ENCODE data around the gene WDR38. TPM values are rescaled to one million over a fixed set of nuclear protein-coding genes. Genes with fewer than 3 reads are reported as not detected.
"Not testable (repeated sequence)": the region's sequence is repeated elsewhere in the genome, so short reads cannot be mapped to it uniquely, and the experiment has no call there.

WDR38 gene
- total RNA-seq, 1 donor from 2014 or later: not detected

DNA sequence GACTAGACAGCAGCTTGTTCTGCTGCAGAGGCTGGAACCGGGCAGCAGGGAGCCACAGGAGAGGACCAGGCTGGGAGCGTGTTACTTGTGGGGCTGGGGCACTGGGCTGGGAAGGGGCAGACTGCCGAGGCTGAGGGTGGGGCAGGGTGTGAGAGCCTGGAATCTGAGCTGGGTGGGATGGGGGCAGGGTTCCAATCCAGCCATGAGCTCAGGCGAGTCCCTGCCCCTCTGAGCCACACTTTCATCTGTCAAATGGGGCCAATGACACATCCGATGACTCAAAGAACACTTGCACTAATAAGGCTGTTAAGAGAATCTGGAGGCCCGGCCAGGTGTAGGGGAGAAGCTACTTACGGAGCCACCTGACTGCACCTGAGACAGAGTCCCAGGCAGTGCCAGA lies 18.7 kb upstream of the WDR38 start:
- no peaks in the 10 kb centered on the region for H3K36me3 Mint-ChIP-seq
- no peak overlapping the region for H2AFZ ChIP-seq (replicated peaks)
- no peak overlapping the region for H3K4me3 ChIP-seq
- no peak overlapping the region for H3K27ac Mint-ChIP-seq
- H3K4me2 ChIP-seq: no peak overlapping the region
- H3F3A ChIP-seq (ENCODE audit: low read depth): no peaks in the 10 kb centered on the region
- H3K27me3 Mint-ChIP-seq (ENCODE audit: insufficient read depth, low read depth): peaks cover 4% of the 10 kb centered on the region
- peaks cover 2% of the 10 kb centered on the region for H3K4me1 ChIP-seq
- H3K4me1 Mint-ChIP-seq: peaks cover 10% of the 10 kb centered on the region
- H4K20me1 ChIP-seq (ENCODE audit: low read depth): no peaks in the 10 kb centered on the region
- no peak overlapping the region for H3K27ac ChIP-seq
- TF ChIP-seq EZH2phosphoT487 (IDR thresholded peaks at IDR 0.05): no peak
- TF ChIP-seq EZH2 (IDR thresholded peaks at IDR 0.05): no peak
- TF ChIP-seq, protein P1, sequence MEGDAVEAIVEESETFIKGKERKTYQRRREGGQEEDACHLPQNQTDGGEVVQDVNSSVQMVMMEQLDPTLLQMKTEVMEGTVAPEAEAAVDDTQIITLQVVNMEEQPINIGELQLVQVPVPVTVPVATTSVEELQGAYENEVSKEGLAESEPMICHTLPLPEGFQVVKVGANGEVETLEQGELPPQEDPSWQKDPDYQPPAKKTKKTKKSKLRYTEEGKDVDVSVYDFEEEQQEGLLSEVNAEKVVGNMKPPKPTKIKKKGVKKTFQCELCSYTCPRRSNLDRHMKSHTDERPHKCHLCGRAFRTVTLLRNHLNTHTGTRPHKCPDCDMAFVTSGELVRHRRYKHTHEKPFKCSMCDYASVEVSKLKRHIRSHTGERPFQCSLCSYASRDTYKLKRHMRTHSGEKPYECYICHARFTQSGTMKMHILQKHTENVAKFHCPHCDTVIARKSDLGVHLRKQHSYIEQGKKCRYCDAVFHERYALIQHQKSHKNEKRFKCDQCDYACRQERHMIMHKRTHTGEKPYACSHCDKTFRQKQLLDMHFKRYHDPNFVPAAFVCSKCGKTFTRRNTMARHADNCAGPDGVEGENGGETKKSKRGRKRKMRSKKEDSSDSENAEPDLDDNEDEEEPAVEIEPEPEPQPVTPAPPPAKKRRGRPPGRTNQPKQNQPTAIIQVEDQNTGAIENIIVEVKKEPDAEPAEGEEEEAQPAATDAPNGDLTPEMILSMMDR (IDR thresholded peaks at IDR 0.05): no peak
- H3K36me3 ChIP-seq: no peaks in the 10 kb centered on the region
- H3K9ac ChIP-seq: no peak overlapping the region
- H3K27me3 ChIP-seq: no peaks in the 10 kb centered on the region
- H3K9me3 ChIP-seq (ENCODE audit: low read depth): no peaks in the 10 kb centered on the region
- no peaks in the 10 kb centered on the region for H3K79me2 ChIP-seq (ENCODE audit: low read depth)
- H3K9me3 Mint-ChIP-seq: no peaks in the 10 kb centered on the region
- no peak for DNase-seq (ENCODE audit: low spot score)
- H3K4me3 Mint-ChIP-seq: no peak overlapping the region

GRCh38 chr9:124835026-124835557 lies 18.2 kb upstream of the WDR38 start:
- Histone ChIP-seq H3K4me3 (no peak overlapping the region), H3K4me1 (no peaks in the 10 kb centered on the region), H3K36me3 (no peaks in the 10 kb centered on the region), H3K27ac (no peak overlapping the region), H2AFZ (replicated peaks) (no peak overlapping the region), H4K20me1 (ENCODE audit: low read depth) (no peaks in the 10 kb centered on the region), H3K4me2 (no peak overlapping the region), H3F3A (ENCODE audit: low read depth) (no peaks in the 10 kb centered on the region), H3K27me3 (no peaks in the 10 kb centered on the region), H3K9ac (no peak overlapping the region), H3K79me2 (ENCODE audit: low read depth) (no peaks in the 10 kb centered on the region), H3K9me3 (ENCODE audit: low read depth) (no peaks in the 10 kb centered on the region)
- no peak for DNase-seq (ENCODE audit: low spot score)
- peaks cover 10% of the 10 kb centered on the region for H3K4me1 Mint-ChIP-seq
- TF ChIP-seq, protein P1 (IDR thresholded peaks at IDR 0.05): no peak
- TF ChIP-seq EZH2 (IDR thresholded peaks at IDR 0.05) (no peak), EZH2phosphoT487 (IDR thresholded peaks at IDR 0.05) (no peak)
- no peak overlapping the region for H3K4me3 Mint-ChIP-seq
- H3K27me3 Mint-ChIP-seq (ENCODE audit: insufficient read depth, low read depth): peaks cover 4% of the 10 kb centered on the region
- H3K9me3 Mint-ChIP-seq: no peaks in the 10 kb centered on the region
- H3K36me3 Mint-ChIP-seq: no peaks in the 10 kb centered on the region
- H3K27ac Mint-ChIP-seq: no peak overlapping the region

GRCh38 chr9:124838132-124838531 lies 15.1 kb upstream of the WDR38 start:
- H3K4me3 Mint-ChIP-seq; H3K27me3 Mint-ChIP-seq (ENCODE audit: insufficient read depth, low read depth); H3K27me3 ChIP-seq; H2AFZ ChIP-seq (replicated peaks); H3K4me2 ChIP-seq; H3F3A ChIP-seq (ENCODE audit: low read depth); H3K27ac ChIP-seq; DNase-seq (ENCODE audit: low spot score); H3K27ac Mint-ChIP-seq; H3K9me3 Mint-ChIP-seq; H3K9me3 ChIP-seq (ENCODE audit: low read depth); H3K36me3 Mint-ChIP-seq; H3K9ac ChIP-seq; H3K4me1 ChIP-seq; H3K79me2 ChIP-seq (ENCODE audit: low read depth); H3K4me1 Mint-ChIP-seq; H3K4me3 ChIP-seq; H3K36me3 ChIP-seq; H4K20me1 ChIP-seq (ENCODE audit: low read depth): not testable (repeated sequence)

DNA sequence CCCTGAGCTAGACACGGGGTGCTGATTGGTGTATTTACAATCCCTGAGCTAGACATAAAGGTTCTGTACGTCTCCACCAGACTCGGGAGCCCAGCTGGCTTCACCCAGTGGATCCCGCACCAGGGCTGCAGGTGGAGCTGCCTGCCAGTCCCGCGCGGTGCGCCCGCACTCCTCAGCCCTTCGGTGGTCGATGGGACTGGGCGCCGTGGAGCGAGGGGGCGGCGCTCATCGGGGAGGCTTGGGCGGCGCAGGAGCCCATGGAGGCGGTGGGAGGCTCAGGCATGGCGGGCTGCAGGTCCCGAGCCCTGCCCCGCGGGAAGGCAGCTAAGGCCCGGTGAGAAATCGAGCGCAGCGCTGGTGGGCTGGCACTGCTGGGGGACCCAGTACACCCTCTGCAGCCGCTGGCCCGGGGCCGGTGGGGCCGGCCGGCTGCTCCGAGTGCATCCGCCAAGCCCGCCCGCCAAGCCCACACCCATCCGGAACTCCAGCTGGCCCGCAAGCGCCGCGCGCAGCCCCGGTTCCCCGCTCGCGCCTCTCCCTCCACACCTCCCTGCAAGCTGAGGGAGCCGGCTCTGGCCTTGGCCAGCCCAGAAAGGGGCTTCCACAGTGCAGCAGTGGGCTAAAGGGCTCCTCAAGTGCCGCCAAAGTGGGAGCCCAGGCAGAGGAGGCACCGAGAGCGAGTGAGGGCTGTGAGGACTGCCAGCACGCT lies 14.5 kb upstream of the WDR38 start:
- H3K4me1 Mint-ChIP-seq; H3K36me3 ChIP-seq; H3K27ac ChIP-seq; DNase-seq (ENCODE audit: low spot score); H3K9ac ChIP-seq; H3K27ac Mint-ChIP-seq; H3K4me2 ChIP-seq; H3K4me3 Mint-ChIP-seq; H3K36me3 Mint-ChIP-seq; H3K9me3 Mint-ChIP-seq; H4K20me1 ChIP-seq (ENCODE audit: low read depth); H2AFZ ChIP-seq (replicated peaks); H3K27me3 ChIP-seq; H3F3A ChIP-seq (ENCODE audit: low read depth); H3K4me3 ChIP-seq; H3K27me3 Mint-ChIP-seq (ENCODE audit: insufficient read depth, low read depth); H3K9me3 ChIP-seq (ENCODE audit: low read depth); H3K79me2 ChIP-seq (ENCODE audit: low read depth); H3K4me1 ChIP-seq: not testable (repeated sequence)
